Vagina (tissue), 2 donors: ENCODE data around the gene IL19. TPM values are rescaled to one million over a fixed set of nuclear protein-coding genes. Genes with fewer than 3 reads are reported as not detected.

ENCODE experiments used
- DNase-seq, 2 donors: peaks; one replicate each; pipeline ENCODE4 v3.0.0-alpha.2; 2017; ENCODE audit errors: extremely low spot score in 2 of 2
- H3K27ac ChIP-seq: fragments of 200-600 bp; sonication (generic); one replicate; pipeline ENCODE4 v1.5.1; 2019
- H3K27me3 ChIP-seq: fragments of 200-600 bp; sonication (generic); one replicate; pipeline ENCODE4 v1.5.1; 2019
- H3K36me3 ChIP-seq, 2 donors: fragments of 200-600 bp; sonication (generic); one replicate each; pipeline ENCODE4 v1.5.1; 2017 to 2019
- H3K4me1 ChIP-seq: fragments of 200-600 bp; sonication (generic); one replicate; pipeline ENCODE4 v1.5.1; 2019
- H3K4me3 ChIP-seq, 2 donors: fragments of 200-600 bp; sonication (generic); 1 replicate in 1 of 2; 2 replicates in 1 of 2; pipeline ENCODE4 v1.5.1; 2016 to 2019
- H3K9me3 ChIP-seq: fragments of 200-600 bp; sonication (generic); one replicate; pipeline ENCODE4 v1.5.1; 2019
- POLR2A ChIP-seq, 2 donors: fragments of 450-650 bp; IDR thresholded peaks; one replicate each; pipeline ENCODE4 v1.6.1; 2017; ENCODE audit warnings: antibody characterized with exemption in 2 of 2, mild to moderate bottlenecking in 2 of 2, moderate library complexity in 2 of 2
- POLR2AphosphoS5 ChIP-seq, 2 donors: sonication (generic); formaldehyde crosslinking; IDR thresholded peaks; one replicate each; pipeline ENCODE4 v1.9.0; 2017; ENCODE audit warnings: antibody characterized with exemption in 2 of 2, mild to moderate bottlenecking in 2 of 2, low read depth in 1 of 2; ENCODE audit not compliant: insufficient read depth in 1 of 2
- intact Hi-C: fragments of 100-400 bp; cut with DNase I; formaldehyde crosslinking; loops from one replicate; pipeline ENCODE4 v1.15.1; 2023
- total RNA-seq: library from RNA; depleted of rRNA; stranded (reverse); fragments of >200 nt; gene quantifications from one replicate; pipeline ENCODE4 v1.2.3, GENCODE V29; 2016
- TF ChIP-seq, protein P1 (sequence below), 3 experiments: fragments of 450-650 bp in 2 of 3; fragments of 200-600 bp in 1 of 3; sonication (generic) in 1 of 3; IDR thresholded peaks; one replicate each; pipeline ENCODE4 v1.5.1; 2017 to 2019; ENCODE audit warnings: antibody characterized with exemption in 3 of 3, mild to moderate bottlenecking in 2 of 3, moderate library complexity in 2 of 3

The IL19 gene
- total RNA-seq, 1 donor from 2014 or later: not detected

GRCh38 chr1:206783506-206783905, 12.9 kb downstream of the IL19 start:
- intact Hi-C loops: no loop called here
- Histone ChIP-seq H3K9me3 (no peaks in the 10 kb centered on the region), H3K4me1 (no peaks in the 10 kb centered on the region), H3K36me3 (no peaks in the 10 kb centered on the region), H3K27ac (no peak overlapping the region), H3K4me3 (no peak overlapping the region), H3K27me3 (no peaks in the 10 kb centered on the region)
- no peak for TF ChIP-seq POLR2A (IDR thresholded peaks at IDR 0.05)
- TF ChIP-seq, protein P1, sequence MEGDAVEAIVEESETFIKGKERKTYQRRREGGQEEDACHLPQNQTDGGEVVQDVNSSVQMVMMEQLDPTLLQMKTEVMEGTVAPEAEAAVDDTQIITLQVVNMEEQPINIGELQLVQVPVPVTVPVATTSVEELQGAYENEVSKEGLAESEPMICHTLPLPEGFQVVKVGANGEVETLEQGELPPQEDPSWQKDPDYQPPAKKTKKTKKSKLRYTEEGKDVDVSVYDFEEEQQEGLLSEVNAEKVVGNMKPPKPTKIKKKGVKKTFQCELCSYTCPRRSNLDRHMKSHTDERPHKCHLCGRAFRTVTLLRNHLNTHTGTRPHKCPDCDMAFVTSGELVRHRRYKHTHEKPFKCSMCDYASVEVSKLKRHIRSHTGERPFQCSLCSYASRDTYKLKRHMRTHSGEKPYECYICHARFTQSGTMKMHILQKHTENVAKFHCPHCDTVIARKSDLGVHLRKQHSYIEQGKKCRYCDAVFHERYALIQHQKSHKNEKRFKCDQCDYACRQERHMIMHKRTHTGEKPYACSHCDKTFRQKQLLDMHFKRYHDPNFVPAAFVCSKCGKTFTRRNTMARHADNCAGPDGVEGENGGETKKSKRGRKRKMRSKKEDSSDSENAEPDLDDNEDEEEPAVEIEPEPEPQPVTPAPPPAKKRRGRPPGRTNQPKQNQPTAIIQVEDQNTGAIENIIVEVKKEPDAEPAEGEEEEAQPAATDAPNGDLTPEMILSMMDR (IDR thresholded peaks at IDR 0.05): no peak
- TF ChIP-seq POLR2AphosphoS5 (IDR thresholded peaks at IDR 0.05; ENCODE audit: insufficient read depth in 1 of 2, low read depth in 1 of 2): no peak
- no peak for DNase-seq

GRCh38 chr1:206784471-206784903, 13.9 kb downstream of the IL19 start:
- TF ChIP-seq POLR2A (IDR thresholded peaks at IDR 0.05) (no peak), POLR2AphosphoS5 (IDR thresholded peaks at IDR 0.05; ENCODE audit: insufficient read depth in 1 of 2, low read depth in 1 of 2) (no peak)
- TF ChIP-seq, protein P1 (IDR thresholded peaks at IDR 0.05): no peak
- Histone ChIP-seq H3K4me1 (no peaks in the 10 kb centered on the region), H3K36me3 (no peaks in the 10 kb centered on the region), H3K9me3 (no peaks in the 10 kb centered on the region), H3K27me3 (no peaks in the 10 kb centered on the region), H3K4me3 (no peak overlapping the region), H3K27ac (no peak overlapping the region)
- intact Hi-C loops: no loop called here
- DNase-seq: no peak

DNA sequence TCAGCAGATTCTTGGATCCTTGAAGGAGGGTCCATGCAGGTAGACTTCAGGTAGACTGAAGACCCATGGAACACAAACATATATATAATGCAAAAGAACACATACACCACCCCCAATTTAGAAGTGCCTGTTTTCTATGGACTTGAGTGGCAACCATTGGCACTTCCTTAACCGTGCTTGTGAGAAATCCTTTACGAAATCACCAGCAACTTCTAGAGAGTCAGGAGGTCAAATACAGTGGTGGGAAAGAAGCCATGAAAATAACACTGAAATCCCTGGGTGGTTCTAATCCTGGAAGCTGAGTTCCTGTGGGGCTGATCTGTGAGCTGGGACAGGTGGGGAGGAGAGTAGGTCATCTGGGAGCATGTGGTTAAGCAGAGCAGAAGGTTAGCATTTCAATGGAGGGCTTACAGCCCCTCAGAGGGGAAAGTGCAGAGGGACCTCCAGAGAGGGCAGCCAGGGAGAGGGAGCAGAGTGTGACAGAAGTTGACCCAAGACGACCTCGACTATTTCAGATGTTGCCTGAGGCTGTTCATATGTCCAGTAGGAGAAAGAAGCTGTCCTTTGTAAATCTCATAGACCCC, 14.7 kb downstream of the IL19 start:
- no peak for DNase-seq
- no peaks in the 10 kb centered on the region for H3K27me3 ChIP-seq
- no peaks in the 10 kb centered on the region for H3K36me3 ChIP-seq
- no peaks in the 10 kb centered on the region for H3K4me1 ChIP-seq
- intact Hi-C loops: no loop called here
- H3K27ac ChIP-seq: no peak overlapping the region
- TF ChIP-seq, protein P1 (IDR thresholded peaks at IDR 0.05): no peak
- TF ChIP-seq POLR2A (IDR thresholded peaks at IDR 0.05): no peak
- no peak for TF ChIP-seq POLR2AphosphoS5 (IDR thresholded peaks at IDR 0.05; ENCODE audit: insufficient read depth in 1 of 2, low read depth in 1 of 2)
- no peak overlapping the region for H3K4me3 ChIP-seq
- H3K9me3 ChIP-seq: no peaks in the 10 kb centered on the region

- Histone ChIP-seq H3K27ac (no peak overlapping the region), H3K36me3 (no peaks in the 10 kb centered on the region), H3K9me3 (no peaks in the 10 kb centered on the region), H3K4me3 (no peak overlapping the region), H3K4me1 (no peaks in the 10 kb centered on the region), H3K27me3 (no peaks in the 10 kb centered on the region)
- intact Hi-C loops: no loop called here
- DNase-seq: no peak
- TF ChIP-seq POLR2AphosphoS5 (IDR thresholded peaks at IDR 0.05; ENCODE audit: insufficient read depth in 1 of 2, low read depth in 1 of 2) (no peak), POLR2A (IDR thresholded peaks at IDR 0.05) (no peak)
- TF ChIP-seq, protein P1 (IDR thresholded peaks at IDR 0.05): no peak
These were observed 15.8 kb downstream of the IL19 start for GRCh38 chr1:206786212-206786886.

GRCh38 chr1:206787891-206788290, 17.3 kb downstream of the IL19 start:
- TF ChIP-seq POLR2A (IDR thresholded peaks at IDR 0.05) (no peak), POLR2AphosphoS5 (IDR thresholded peaks at IDR 0.05; ENCODE audit: insufficient read depth in 1 of 2, low read depth in 1 of 2) (no peak)
- TF ChIP-seq, protein P1 (IDR thresholded peaks at IDR 0.05): no peak
- H3K36me3 ChIP-seq: no peaks in the 10 kb centered on the region
- intact Hi-C loops: no loop called here
- no peak overlapping the region for H3K4me3 ChIP-seq
- H3K4me1 ChIP-seq: no peaks in the 10 kb centered on the region
- no peaks in the 10 kb centered on the region for H3K27me3 ChIP-seq
- no peak for DNase-seq
- H3K9me3 ChIP-seq: no peaks in the 10 kb centered on the region
- no peak overlapping the region for H3K27ac ChIP-seq
